ENCODE results near the gene PPP2R2B.

GRCh38 chr5:146671561-146672295, 206.8 kb downstream of the PPP2R2B start:
- no peak for TF ChIP-seq POLR2AphosphoS5 (IDR thresholded peaks at IDR 0.05)
- TF ChIP-seq CTCF (IDR thresholded peaks at IDR 0.05) = no peak

All from transverse colon (tissue), 4 donors.